ENCODE results near the gene ZGPAT.

The ZGPAT gene

GRCh38 chr20:63662813-63663189 lies 45.0 kb upstream of the ZGPAT start:
- H3K79me2 ChIP-seq (ENCODE audit: insufficient read depth, low read length): no peaks in the 10 kb centered on the region
- H3K9ac ChIP-seq (ENCODE audit: low read length): no peak overlapping the region
- no peaks in the 10 kb centered on the region for H4K20me1 ChIP-seq (ENCODE audit: insufficient read depth, low read length)

GRCh38 chr20:63663332-63664066 lies 44.3 kb upstream of the ZGPAT start:
- H3K9me2 ChIP-seq (ENCODE audit: low read depth, low read length): no peaks in the 10 kb centered on the region
- H3K79me2 ChIP-seq (ENCODE audit: insufficient read depth, low read length): no peaks in the 10 kb centered on the region
- no peak overlapping the region for H3K4me2 ChIP-seq (ENCODE audit: low read length)
- TF ChIP-seq EZH2 (IDR thresholded peaks at IDR 0.05; ENCODE audit: borderline replicate concordance, low read length) (no peak), CTCF (IDR thresholded peaks at IDR 0.05; ENCODE audit: low read length) (no peak)
- H3K36me3 ChIP-seq (ENCODE audit: insufficient read depth, low read length): peaks cover 58% of the 10 kb centered on the region
- H3K4me1 ChIP-seq (ENCODE audit: insufficient read depth, low read length, severe bottlenecking): peaks cover 11% of the 10 kb centered on the region
- H3K4me3 ChIP-seq (ENCODE audit: low read depth, low read length, poor library complexity, severe bottlenecking): no peak overlapping the region
- no peaks in the 10 kb centered on the region for H3K27me3 ChIP-seq (ENCODE audit: insufficient read depth, low read length)
- H3F3A ChIP-seq (ENCODE audit: insufficient read depth, low read length): no peaks in the 10 kb centered on the region
- H3K9me3 ChIP-seq (ENCODE audit: low read length): no peaks in the 10 kb centered on the region
- no peak overlapping the region for H3K9ac ChIP-seq (ENCODE audit: low read length)
- no peak overlapping the region for H2AFZ ChIP-seq (ENCODE audit: low read length)
- no peak overlapping the region for H3K27ac ChIP-seq (ENCODE audit: low read depth, low read length, poor library complexity, severe bottlenecking)
- H4K20me1 ChIP-seq (ENCODE audit: insufficient read depth, low read length): no peaks in the 10 kb centered on the region

More at GRCh38 chr20:63662813-63663189, 45.0 kb upstream of the ZGPAT start:
- Histone ChIP-seq H3K4me1 (ENCODE audit: insufficient read depth, low read length, severe bottlenecking) (peaks cover 13% of the 10 kb centered on the region), H3K9me2 (ENCODE audit: low read depth, low read length) (no peaks in the 10 kb centered on the region), H3F3A (ENCODE audit: insufficient read depth, low read length) (no peaks in the 10 kb centered on the region), H3K27ac (ENCODE audit: low read depth, low read length, poor library complexity, severe bottlenecking) (no peak overlapping the region), H3K4me3 (ENCODE audit: low read depth, low read length, poor library complexity, severe bottlenecking) (no peak overlapping the region), H3K27me3 (ENCODE audit: insufficient read depth, low read length) (no peaks in the 10 kb centered on the region), H3K36me3 (ENCODE audit: insufficient read depth, low read length) (peaks cover 51% of the 10 kb centered on the region), H2AFZ (ENCODE audit: low read length) (no peak overlapping the region), H3K9me3 (ENCODE audit: low read length) (no peaks in the 10 kb centered on the region), H3K4me2 (ENCODE audit: low read length) (no peak overlapping the region)
- TF ChIP-seq EZH2 (IDR thresholded peaks at IDR 0.05; ENCODE audit: borderline replicate concordance, low read length): no peak

GRCh38 chr20:63664143-63664851 lies 43.5 kb upstream of the ZGPAT start:
- no peaks in the 10 kb centered on the region for H3K79me2 ChIP-seq (ENCODE audit: insufficient read depth, low read length)
- no peak overlapping the region for H3K27ac ChIP-seq (ENCODE audit: low read depth, low read length, poor library complexity, severe bottlenecking)
- peaks cover 5% of the 10 kb centered on the region for H3K4me1 ChIP-seq (ENCODE audit: insufficient read depth, low read length, severe bottlenecking)
- H3K27me3 ChIP-seq (ENCODE audit: insufficient read depth, low read length): no peaks in the 10 kb centered on the region
- no peaks in the 10 kb centered on the region for H4K20me1 ChIP-seq (ENCODE audit: insufficient read depth, low read length)
- no peak overlapping the region for H3K4me2 ChIP-seq (ENCODE audit: low read length)
- no peaks in the 10 kb centered on the region for H3K9me2 ChIP-seq (ENCODE audit: low read depth, low read length)
- no peak overlapping the region for H3K9ac ChIP-seq (ENCODE audit: low read length)
- no peaks in the 10 kb centered on the region for H3K9me3 ChIP-seq (ENCODE audit: low read length)
- no peak overlapping the region for H3K4me3 ChIP-seq (ENCODE audit: low read depth, low read length, poor library complexity, severe bottlenecking)
- no peak for TF ChIP-seq CTCF (IDR thresholded peaks at IDR 0.05; ENCODE audit: low read length)
- TF ChIP-seq EZH2 (IDR thresholded peaks at IDR 0.05; ENCODE audit: borderline replicate concordance, low read length): no peak
- no peaks in the 10 kb centered on the region for H3F3A ChIP-seq (ENCODE audit: insufficient read depth, low read length)
- no peak overlapping the region for H2AFZ ChIP-seq (ENCODE audit: low read length)
- peaks cover 66% of the 10 kb centered on the region for H3K36me3 ChIP-seq (ENCODE audit: insufficient read depth, low read length)
